PC-9 (cell line): ENCODE data around the gene HAUS5. TPM values are rescaled to one million over a fixed set of nuclear protein-coding genes. Genes with fewer than 3 reads are reported as not detected.
A peak's percentile ranks its signal among the peaks of the same experiment; 100 is the strongest.

Source experiments
- BruUV-seq: library from RNA; stranded (reverse); fragments of 400-500 nt; replicated peaks from 2 replicates; lab custom pipeline; 2021; lab: Mats Ljungman, UMichigan
- CTCF ChIA-PET: fragments of 300-600 bp; sonication (Branson Sonifier 250); formaldehyde crosslinking; loops from one replicate; lab custom pipeline; 2022; ENCODE audit warnings: antibody characterized with exemption; lab: Charles Lee
- POLR2A ChIA-PET: fragments of 300-600 bp; sonication (Branson Sonifier 250); formaldehyde crosslinking; loops from one replicate; lab custom pipeline; 2022; ENCODE audit warnings: antibody characterized with exemption; ENCODE audit not compliant: unreplicated experiment; lab: Charles Lee
- DNase-seq, 2 experiments: peaks; one replicate each; pipeline versions ENCODE4 v3.0.0 to v3.0.0-alpha.2; 2015 to 2022; ENCODE audit warnings: mixed read lengths in 1 of 2
- H2AFZ ChIP-seq: fragments of 200-600 bp; sonication (generic); 2 replicates; pipeline ENCODE4 v1.8.1; 2017; ENCODE audit warnings: antibody characterized with exemption
- H3F3A ChIP-seq: fragments of 200-600 bp; sonication (generic); 2 replicates; pipeline ENCODE4 v1.8.1; 2017; ENCODE audit warnings: antibody characterized with exemption, mild to moderate bottlenecking, low read depth; ENCODE audit not compliant: insufficient read depth
- H3K27ac ChIP-seq: fragments of 200-600 bp; sonication (generic); 2 replicates; pipeline ENCODE4 v1.6.1; 2016; ENCODE audit warnings: mixed run types
- H3K27me3 ChIP-seq: fragments of 200-600 bp; sonication (generic); 2 replicates; pipeline ENCODE4 v1.6.1; 2016; ENCODE audit warnings: low read depth, mixed run types; ENCODE audit not compliant: insufficient read depth
- H3K36me3 ChIP-seq: fragments of 200-600 bp; sonication (generic); 2 replicates; pipeline ENCODE4 v1.6.1; 2016; ENCODE audit warnings: low read depth, mixed run types
- H3K4me1 ChIP-seq: fragments of 200-600 bp; sonication (generic); replicated peaks from 2 replicates; pipeline ENCODE4 v1.6.1; 2016; ENCODE audit warnings: mixed run types; ENCODE audit not compliant: insufficient read depth
- H3K4me2 ChIP-seq: fragments of 200-600 bp; sonication (generic); 2 replicates; pipeline ENCODE4 v1.6.1; 2017; ENCODE audit warnings: mixed run types
- H3K4me3 ChIP-seq: fragments of 200-600 bp; sonication (generic); 2 replicates; pipeline ENCODE4 v1.6.1; 2016; ENCODE audit warnings: mixed run types
- H3K79me2 ChIP-seq: fragments of 200-600 bp; sonication (generic); 2 replicates; pipeline ENCODE4 v1.6.1; 2017; ENCODE audit warnings: low read depth, mixed run types
- H3K9me2 ChIP-seq: fragments of 200-600 bp; sonication (generic); 2 replicates; pipeline ENCODE4 v1.8.1; 2017; ENCODE audit warnings: mild to moderate bottlenecking; ENCODE audit not compliant: insufficient read depth
- H3K9me3 ChIP-seq: fragments of 200-600 bp; sonication (generic); 2 replicates; pipeline ENCODE4 v1.8.1; 2016; ENCODE audit warnings: low read depth; ENCODE audit not compliant: insufficient read depth
- H4K20me1 ChIP-seq: fragments of 200-600 bp; sonication (generic); 2 replicates; pipeline ENCODE4 v1.8.1; 2017; ENCODE audit not compliant: insufficient read depth
- CTCF ChIP-seq: fragments of 200-600 bp; sonication (generic); conservative IDR thresholded peaks from 2 replicates; pipeline ENCODE4 v1.6.1; 2017; ENCODE audit warnings: mixed run types, antibody characterized with exemption, mild to moderate bottlenecking, moderate library complexity
- EZH2 ChIP-seq: fragments of 200-600 bp; sonication (generic); IDR thresholded peaks from 2 replicates; pipeline ENCODE4 v1.8.0; 2017; ENCODE audit warnings: antibody characterized with exemption, low read depth
- intact Hi-C: fragments of 100-400 bp; cut with micrococcal nuclease; formaldehyde crosslinking; loops from one replicate; pipeline ENCODE4 v1.10.0; 2022; ENCODE audit not compliant: unreplicated experiment
- total RNA-seq: library from RNA; stranded (reverse); gene quantifications from 2 replicates; pipeline ENCODE4 v1.2.3, GENCODE V29; 2021

Gene HAUS5
- total RNA-seq, 1 experiment from 2014 or later: 21.7 TPM

- ChIA-PET CTCF (no interaction called here), POLR2A (interaction anchor here (0.6 kb wide), 1 partner anchor 191 kb away, joined by 4 read pairs; no protein-coding TSS in a partner anchor)
- 0 out of 2 replicates have a peak, but pooled peaks cover 4% of the 10 kb centered on the region for H3K36me3 ChIP-seq
- BruUV-seq: TSS peak; percentile 98
- H2AFZ ChIP-seq: peak overlapping the region; percentile 84
- H3K4me2 ChIP-seq: peak overlapping the region; percentile 93
- H3F3A ChIP-seq: peaks cover 18% of the 10 kb centered on the region
- no peaks in the 10 kb centered on the region for H4K20me1 ChIP-seq
- no peaks in the 10 kb centered on the region for H3K9me3 ChIP-seq
- peaks cover 12% of the 10 kb centered on the region for H3K79me2 ChIP-seq
- H3K27me3 ChIP-seq: no peaks in the 10 kb centered on the region
- H3K27ac ChIP-seq: peak overlapping the region; percentile 66
- TF ChIP-seq EZH2: no peak
- no peak for TF ChIP-seq CTCF
- H3K9me2 ChIP-seq: no peaks in the 10 kb centered on the region
- DNase-seq: no peak
- peak overlapping the region; percentile 93 for H3K4me3 ChIP-seq
- intact Hi-C loops: loop anchor here (1.0 kb wide), 2 partner anchors 16 to 118 kb away; partner anchors contain the start of gene HAUS5
- peaks cover 5% of the 10 kb centered on the region; the same call in 1 of the 2 replicates for H3K4me1 ChIP-seq
These were observed 15.7 kb downstream of the HAUS5 start for GRCh38 chr19:35628264-35628564.

- Histone ChIP-seq H3K9me2 (no peaks in the 10 kb centered on the region), H3K4me1 (peaks cover 5% of the 10 kb centered on the region; the same call in 1 of the 2 replicates), H3K4me2 (peak within 1 kb of the TSS; percentile 93), H2AFZ (peak within 1 kb of the TSS; percentile 98), H3K4me3 (peak within 1 kb of the TSS; percentile 93), H3K9me3 (no peaks in the 10 kb centered on the region), H3K27ac (peak within 1 kb of the TSS; percentile 66), H3K27me3 (no peaks in the 10 kb centered on the region), H4K20me1 (no peaks in the 10 kb centered on the region), H3K36me3 (0 out of 2 replicates have a peak, but pooled peaks cover 4% of the 10 kb centered on the region), H3F3A (peaks cover 18% of the 10 kb centered on the region), H3K79me2 (peaks cover 12% of the 10 kb centered on the region)
- no TSS peak for BruUV-seq
- TF ChIP-seq EZH2 (no peak), CTCF (no peak)
- DNase-seq: peak; percentile 97
- POLR2A ChIA-PET: interaction anchor here (0.6 kb wide), 1 partner anchor 191 kb away, joined by 4 read pairs; no protein-coding TSS in a partner anchor
- CTCF ChIA-PET: no interaction called here
- intact Hi-C loops: loop anchor here (1.0 kb wide), 2 partner anchors 16 to 118 kb away; partner anchors contain the start of gene HAUS5
These were observed 16.2 kb downstream of the HAUS5 start, which contains the start of gene RBM42 for GRCh38 chr19:35628565-35629331. Gene RBM42 (plus strand): TSS chr19:35629036. CDS start chr19:35629154, 118 bp downstream.

DNA sequence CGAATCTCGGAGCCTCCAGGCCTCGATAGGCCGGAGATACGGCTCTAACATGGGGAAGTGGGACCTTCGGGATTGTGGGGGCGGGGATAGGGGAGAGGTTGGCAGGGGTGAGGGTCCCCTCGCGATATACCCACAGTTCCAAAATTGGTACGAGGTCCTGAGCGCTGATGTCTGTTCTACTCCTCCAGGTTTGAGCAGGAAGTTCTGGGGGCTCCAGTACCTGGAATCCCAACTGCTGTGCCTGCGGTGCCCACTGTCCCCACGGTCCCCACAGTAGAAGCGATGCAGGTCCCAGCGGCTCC is 16.7 kb downstream of the HAUS5 start:
- intact Hi-C loops: no loop called here
- peak overlapping the region; percentile 93 for H3K4me3 ChIP-seq
- H3K9me3 ChIP-seq: no peaks in the 10 kb centered on the region
- BruUV-seq: TSS peak; percentile 58
- peak overlapping the region; percentile 98 for H2AFZ ChIP-seq
- DNase-seq: no peak
- POLR2A ChIA-PET: no interaction called here
- peak overlapping the region; percentile 93 for H3K4me2 ChIP-seq
- no peaks in the 10 kb centered on the region for H3K27me3 ChIP-seq
- peak overlapping the region; percentile 65 for H3K27ac ChIP-seq
- H4K20me1 ChIP-seq: no peaks in the 10 kb centered on the region
- CTCF ChIA-PET: no interaction called here
- H3K36me3 ChIP-seq: peaks cover 4% of the 10 kb centered on the region; the same call in 1 of the 2 replicates
- no peaks in the 10 kb centered on the region for H3K9me2 ChIP-seq
- TF ChIP-seq CTCF (no peak), EZH2 (no peak)
- peaks cover 5% of the 10 kb centered on the region; the same call in 1 of the 2 replicates for H3K4me1 ChIP-seq
- peaks cover 12% of the 10 kb centered on the region for H3K79me2 ChIP-seq
- H3F3A ChIP-seq: peaks cover 18% of the 10 kb centered on the region
